PC-3 (cell line): Measurements from ENCODE around the gene TNNT1.

ENCODE experiments used
- CTCF ChIP-seq: fragments of 300-600 bp; sonication (generic); conservative IDR thresholded peaks from 2 replicates; pipeline ENCODE4 v1.5.1; 2017; ENCODE audit warnings: antibody characterized with exemption, low read depth, mild to moderate bottlenecking, low read length
- EZH2 ChIP-seq: fragments of 300-600 bp; sonication (generic); IDR thresholded peaks from one replicate; pipeline ENCODE4 v1.6.1; 2017; ENCODE audit warnings: antibody characterized with exemption, mild to moderate bottlenecking, low read length; ENCODE audit not compliant: unreplicated experiment
- EZH2phosphoT487 ChIP-seq: fragments of 300-600 bp; sonication (generic); IDR thresholded peaks from 2 replicates; pipeline ENCODE4 v1.6.1; 2018; ENCODE audit warnings: mild to moderate bottlenecking, antibody characterized with exemption, low read length, borderline replicate concordance

- TF ChIP-seq CTCF (no peak), EZH2 (no peak), EZH2phosphoT487 (no peak)
These were observed 33.5 kb downstream of the TNNT1 start for GRCh38 chr19:55115446-55116065.
